ENCODE results near the gene MUC21.

- TF ChIP-seq CTCF (IDR thresholded peaks at IDR 0.05) (no peak), POLR2A (IDR thresholded peaks at IDR 0.05) (no peak)
These were observed 27.0 kb downstream of the MUC21 start, which contains the start of gene MUC22 for GRCh38 chr6:31010393-31011060.

Measured in thyroid gland (tissue), 4 donors.